Neural progenitor cell (in vitro differentiated cells): ENCODE results near the gene ENO2. TPM values are rescaled to one million over a fixed set of nuclear protein-coding genes. Genes with fewer than 3 reads are reported as not detected.

Experiments used
- DNase-seq: peaks from one replicate; pipeline ENCODE4 v3.0.0-alpha.2; 2016; ENCODE audit warnings: low spot score
- H2AFZ ChIP-seq: fragments of 200-600 bp; sonication (generic); replicated peaks from 2 replicates; pipeline ENCODE4 v1.6.1; 2016; ENCODE audit warnings: antibody characterized with exemption
- H3F3A ChIP-seq: fragments of 200-600 bp; sonication (generic); 2 replicates; pipeline ENCODE4 v1.6.1; 2016; ENCODE audit warnings: antibody characterized with exemption, low read depth
- H3K27ac ChIP-seq: fragments of 200-600 bp; sonication (generic); 2 replicates; pipeline ENCODE4 v1.5.1; 2016; ENCODE audit warnings: mild to moderate bottlenecking
- H3K27me3 ChIP-seq: fragments of 200-600 bp; sonication (generic); 2 replicates; pipeline ENCODE4 v1.6.1; 2016; ENCODE audit warnings: mild to moderate bottlenecking, moderate library complexity
- H3K36me3 ChIP-seq: fragments of 200-600 bp; sonication (generic); 2 replicates; pipeline ENCODE4 v1.5.1; 2016
- H3K4me1 ChIP-seq: fragments of 200-600 bp; sonication (generic); 2 replicates; pipeline ENCODE4 v1.6.1; 2016; ENCODE audit warnings: mixed run types
- H3K4me2 ChIP-seq: fragments of 200-600 bp; sonication (generic); 2 replicates; pipeline ENCODE4 v1.6.1; 2016
- H3K4me3 ChIP-seq: fragments of 200-600 bp; sonication (generic); 2 replicates; pipeline ENCODE4 v1.5.1; 2016
- H3K79me2 ChIP-seq: fragments of 200-600 bp; sonication (generic); 2 replicates; pipeline ENCODE4 v1.6.1; 2016; ENCODE audit warnings: low read depth
- H3K9ac ChIP-seq: fragments of 200-600 bp; sonication (generic); 2 replicates; pipeline ENCODE4 v1.6.1; 2016
- H3K9me3 ChIP-seq: fragments of 200-600 bp; sonication (generic); 2 replicates; pipeline ENCODE4 v1.5.1; 2016; ENCODE audit warnings: low read depth
- H4K20me1 ChIP-seq: fragments of 200-600 bp; sonication (generic); 2 replicates; pipeline ENCODE4 v1.6.1; 2016; ENCODE audit warnings: low read depth
- H3K27ac Mint-ChIP-seq: 3 replicates; pipeline ENCODE4 v1.8.0; 2021; ENCODE audit warnings: mixed read lengths
- H3K27me3 Mint-ChIP-seq: 2 replicates; pipeline ENCODE4 v1.8.0; 2022; ENCODE audit warnings: low read depth, mild to moderate bottlenecking, inconsistent platforms, moderate library complexity, mixed read lengths; ENCODE audit not compliant: insufficient read depth
- H3K36me3 Mint-ChIP-seq: 3 replicates; pipeline ENCODE4 v1.8.0; 2021; ENCODE audit warnings: mixed read lengths
- H3K4me1 Mint-ChIP-seq: 3 replicates; pipeline ENCODE4 v1.8.0; 2021; ENCODE audit warnings: mixed read lengths
- H3K4me3 Mint-ChIP-seq: 3 replicates; pipeline ENCODE4 v1.8.0; 2021; ENCODE audit warnings: mild to moderate bottlenecking, moderate library complexity, mixed read lengths
- H3K9me3 Mint-ChIP-seq: 3 replicates; pipeline ENCODE4 v1.8.0; 2020; ENCODE audit warnings: mixed read lengths
- EZH2 ChIP-seq: fragments of 200-600 bp; sonication (generic); IDR thresholded peaks from 2 replicates; pipeline ENCODE4 v1.6.1; 2017; ENCODE audit warnings: antibody characterized with exemption, mild to moderate bottlenecking, moderate library complexity
- EZH2phosphoT487 ChIP-seq: fragments of 200-600 bp; sonication (generic); IDR thresholded peaks from 2 replicates; pipeline ENCODE4 v1.6.1; 2017; ENCODE audit warnings: antibody characterized with exemption
- total RNA-seq: library from RNA; depleted of rRNA; stranded (reverse); fragments of >200 nt; gene quantifications from 2 replicates; pipeline ENCODE4 v1.2.3, GENCODE V29; 2015; ENCODE audit warnings: low replicate concordance
- TF ChIP-seq, protein P1 (sequence below): fragments of 200-600 bp; sonication (generic); IDR thresholded peaks from 2 replicates; pipeline ENCODE4 v1.5.1; 2017; ENCODE audit warnings: antibody characterized with exemption, mild to moderate bottlenecking

Gene ENO2
- total RNA-seq, 1 donor from 2014 or later, result 82.2 TPM

DNA sequence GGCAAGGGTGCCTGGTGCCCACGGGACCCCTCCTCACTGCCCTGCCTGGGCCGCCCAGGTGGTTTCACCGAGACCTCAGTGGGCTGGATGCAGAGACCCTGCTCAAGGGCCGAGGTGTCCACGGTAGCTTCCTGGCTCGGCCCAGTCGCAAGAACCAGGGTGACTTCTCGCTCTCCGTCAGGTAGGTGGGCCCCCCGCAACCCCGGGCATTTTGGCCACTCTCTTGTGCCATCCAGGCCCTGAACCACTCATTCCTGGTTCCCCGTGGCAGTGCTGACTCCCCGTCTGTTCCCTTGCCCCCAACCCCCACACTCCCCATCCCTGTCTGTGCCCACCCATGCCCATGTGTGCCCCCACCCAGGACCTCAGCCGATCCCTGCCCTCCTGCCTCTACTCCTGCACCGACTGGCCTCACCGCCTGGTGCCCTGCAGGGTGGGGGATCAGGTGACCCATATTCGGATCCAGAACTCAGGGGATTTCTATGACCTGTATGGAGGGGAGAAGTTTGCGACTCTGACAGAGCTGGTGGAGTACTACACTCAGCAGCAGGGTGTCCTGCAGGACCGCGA is 37.3 kb downstream of the ENO2 start:
- H3K36me3 ChIP-seq, result no peaks in the 10 kb centered on the region
- H3K4me2 ChIP-seq, result no peak overlapping the region
- Mint-ChIP-seq H3K4me1 (peaks cover 26% of the 10 kb centered on the region), H3K4me3 (peak overlapping the region; percentile 38), H3K27ac (peak overlapping the region; percentile 78), H3K36me3 (peaks cover 6% of the 10 kb centered on the region), H3K9me3 (no peaks in the 10 kb centered on the region), H3K27me3 (peaks cover 5% of the 10 kb centered on the region)
- H3K27ac ChIP-seq, result no peak overlapping the region
- no peak for TF ChIP-seq EZH2
- TF ChIP-seq, protein P1, sequence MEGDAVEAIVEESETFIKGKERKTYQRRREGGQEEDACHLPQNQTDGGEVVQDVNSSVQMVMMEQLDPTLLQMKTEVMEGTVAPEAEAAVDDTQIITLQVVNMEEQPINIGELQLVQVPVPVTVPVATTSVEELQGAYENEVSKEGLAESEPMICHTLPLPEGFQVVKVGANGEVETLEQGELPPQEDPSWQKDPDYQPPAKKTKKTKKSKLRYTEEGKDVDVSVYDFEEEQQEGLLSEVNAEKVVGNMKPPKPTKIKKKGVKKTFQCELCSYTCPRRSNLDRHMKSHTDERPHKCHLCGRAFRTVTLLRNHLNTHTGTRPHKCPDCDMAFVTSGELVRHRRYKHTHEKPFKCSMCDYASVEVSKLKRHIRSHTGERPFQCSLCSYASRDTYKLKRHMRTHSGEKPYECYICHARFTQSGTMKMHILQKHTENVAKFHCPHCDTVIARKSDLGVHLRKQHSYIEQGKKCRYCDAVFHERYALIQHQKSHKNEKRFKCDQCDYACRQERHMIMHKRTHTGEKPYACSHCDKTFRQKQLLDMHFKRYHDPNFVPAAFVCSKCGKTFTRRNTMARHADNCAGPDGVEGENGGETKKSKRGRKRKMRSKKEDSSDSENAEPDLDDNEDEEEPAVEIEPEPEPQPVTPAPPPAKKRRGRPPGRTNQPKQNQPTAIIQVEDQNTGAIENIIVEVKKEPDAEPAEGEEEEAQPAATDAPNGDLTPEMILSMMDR, result no peak
- no peak for TF ChIP-seq EZH2phosphoT487
- H2AFZ ChIP-seq, result no peak overlapping the region
- H3K27me3 ChIP-seq, result no peaks in the 10 kb centered on the region
- no peak overlapping the region for H3K9ac ChIP-seq
- no peaks in the 10 kb centered on the region for H4K20me1 ChIP-seq
- no peak for DNase-seq
- no peaks in the 10 kb centered on the region for H3K79me2 ChIP-seq
- peaks cover 7% of the 10 kb centered on the region for H3F3A ChIP-seq
- H3K4me3 ChIP-seq, result no peak overlapping the region
- peaks cover 3% of the 10 kb centered on the region for H3K4me1 ChIP-seq
- H3K9me3 ChIP-seq, result no peaks in the 10 kb centered on the region

DNA sequence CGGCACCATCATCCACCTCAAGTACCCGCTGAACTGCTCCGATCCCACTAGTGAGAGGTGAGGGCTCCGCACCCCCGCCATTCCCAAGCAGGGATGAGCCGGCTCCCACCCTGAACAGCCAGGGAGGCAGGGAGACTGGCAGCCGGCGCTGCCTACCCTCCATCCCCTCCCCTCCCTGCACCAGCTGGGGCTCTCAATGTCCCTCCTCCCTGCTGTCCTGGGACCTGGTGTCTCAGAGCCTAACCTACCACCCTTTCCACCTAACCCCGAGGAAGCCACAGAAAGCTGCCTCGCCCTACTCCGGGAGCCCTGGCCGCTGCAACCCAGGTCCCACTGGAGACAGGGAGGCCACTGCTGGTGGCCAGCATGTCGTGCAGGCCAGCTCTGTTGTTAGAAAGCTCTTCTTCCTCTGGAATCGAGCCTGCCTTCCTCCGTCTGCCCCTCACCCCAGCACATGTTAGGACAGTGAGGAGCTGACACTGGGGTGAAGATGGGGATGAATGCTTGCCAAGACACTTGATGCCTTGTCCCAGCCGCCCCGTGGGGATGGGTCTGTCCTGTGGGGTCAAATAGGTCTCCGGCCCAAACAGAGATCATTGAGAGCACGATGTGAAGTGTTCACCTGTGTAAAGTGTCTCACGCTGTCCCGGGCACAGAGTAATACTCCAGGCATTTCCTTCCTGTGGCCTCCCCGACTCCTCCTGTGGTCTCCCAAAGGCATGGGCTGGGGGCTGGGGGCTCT is 37.9 kb downstream of the ENO2 start:
- Histone ChIP-seq H3K79me2 (no peaks in the 10 kb centered on the region), H3K27ac (no peak overlapping the region), H3K4me1 (no peaks in the 10 kb centered on the region), H3K27me3 (no peaks in the 10 kb centered on the region), H3K36me3 (no peaks in the 10 kb centered on the region), H3F3A (peaks cover under 1% of the 10 kb centered on the region), H3K9ac (no peak overlapping the region), H3K4me2 (no peak overlapping the region), H3K4me3 (no peak overlapping the region), H2AFZ (no peak overlapping the region), H4K20me1 (no peaks in the 10 kb centered on the region), H3K9me3 (no peaks in the 10 kb centered on the region)
- peaks cover 26% of the 10 kb centered on the region for H3K4me1 Mint-ChIP-seq
- H3K9me3 Mint-ChIP-seq, result no peaks in the 10 kb centered on the region
- H3K27ac Mint-ChIP-seq, result peak overlapping the region; percentile 78
- TF ChIP-seq, protein P1, result no peak
- TF ChIP-seq EZH2 (no peak), EZH2phosphoT487 (no peak)
- no peak overlapping the region for H3K4me3 Mint-ChIP-seq
- no peak for DNase-seq
- H3K36me3 Mint-ChIP-seq, result peaks cover 2% of the 10 kb centered on the region
- H3K27me3 Mint-ChIP-seq, result peaks cover 5% of the 10 kb centered on the region

DNA sequence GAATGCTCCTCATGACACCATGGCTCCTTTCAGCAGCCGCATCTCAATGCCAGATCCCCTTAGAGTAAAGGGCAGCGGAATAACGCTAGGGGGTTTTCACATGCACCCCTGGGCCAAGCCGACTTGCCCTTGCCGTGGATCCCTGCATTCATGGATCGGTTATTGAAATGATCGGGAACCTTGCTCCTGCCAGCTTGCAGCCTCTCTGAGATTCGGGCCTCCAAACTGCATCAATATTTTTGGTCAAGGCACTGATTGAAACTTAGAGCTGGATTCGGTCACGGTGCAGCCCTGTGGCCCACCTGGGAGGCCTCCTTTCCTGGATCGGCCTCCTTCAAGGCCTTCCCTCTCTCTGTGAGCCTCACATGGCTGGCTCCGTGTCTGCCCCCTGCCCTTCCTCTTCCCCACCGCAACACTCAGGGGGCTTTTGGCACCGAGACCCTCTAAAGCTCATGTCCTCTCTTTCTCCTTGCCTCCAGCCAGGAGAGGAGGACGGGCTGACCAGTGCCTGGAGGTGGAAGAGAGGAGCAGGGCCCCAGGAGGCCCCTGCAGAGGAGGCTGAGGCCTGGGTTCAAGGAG is 38.6 kb downstream of the ENO2 start:
- Histone ChIP-seq H3K4me3 (no peak overlapping the region), H2AFZ (no peak overlapping the region), H4K20me1 (no peaks in the 10 kb centered on the region), H3K27me3 (no peaks in the 10 kb centered on the region), H3K9me3 (no peaks in the 10 kb centered on the region), H3K79me2 (no peaks in the 10 kb centered on the region), H3K4me1 (no peaks in the 10 kb centered on the region), H3K9ac (no peak overlapping the region), H3K27ac (no peak overlapping the region), H3F3A (no peaks in the 10 kb centered on the region), H3K4me2 (no peak overlapping the region), H3K36me3 (no peaks in the 10 kb centered on the region)
- Mint-ChIP-seq H3K27ac (peak overlapping the region; percentile 60), H3K36me3 (peaks cover 2% of the 10 kb centered on the region), H3K9me3 (no peaks in the 10 kb centered on the region), H3K4me1 (peaks cover 26% of the 10 kb centered on the region), H3K4me3 (no peak overlapping the region), H3K27me3 (peaks cover 5% of the 10 kb centered on the region)
- DNase-seq, result no peak
- TF ChIP-seq EZH2phosphoT487, result no peak
- TF ChIP-seq, protein P1, result no peak
- TF ChIP-seq EZH2, result no peak
